ENCODE measurements around the gene GVQW3. TPM values are rescaled to one million over a fixed set of nuclear protein-coding genes. Genes with fewer than 3 reads are reported as not detected.

The GVQW3 gene
- total and polyA plus RNA-seq, 2 of the 13 experiments (the other 11 are each of a cell fraction or from before 2014, with no cell fraction given) = 5.0 to 5.6 TPM

GRCh38 chr11:76445121-76446084 is 64.3 kb downstream of the GVQW3 start:
- Histone ChIP-seq H3K79me2 (ENCODE audit: insufficient read depth, low read length) (peaks cover 54% of the 10 kb centered on the region), H3K36me3 (replicated peaks in 1 of 2; ENCODE audit: control insufficient read depth in 1 of 2, insufficient read depth in 2 of 2, low read length in 2 of 2) (peaks cover 2 to 16% of the 10 kb centered on the region in 2 experiments; a peak in 3 of 5 replicates), H3K4me2 (ENCODE audit: low read depth, low read length) (peak overlapping the region; percentile 95), H3K4me3 (replicated peaks in 1 of 3; ENCODE audit: insufficient read depth in 1 of 3, low read depth in 2 of 3, low read length in 3 of 3) (peak overlapping the region; percentile 90 to 93 (median 92)), H3K27ac (ENCODE audit: extremely low read length, insufficient read depth, low read length) (peak overlapping the region; percentile 92), H3K9me3 (ENCODE audit: low read length) (no peaks in the 10 kb centered on the region), H3K4me1 (ENCODE audit: insufficient read depth, low read length) (peaks cover 23% of the 10 kb centered on the region), H3K9ac (ENCODE audit: insufficient read depth, low read depth, low read length) (peak overlapping the region; percentile 97), H2AFZ (ENCODE audit: low read length) (peak overlapping the region; percentile 38), H3K27me3 (ENCODE audit: control insufficient read depth in 1 of 2, insufficient read depth in 2 of 2, low read length in 2 of 2) (no peaks in the 10 kb centered on the region; a peak in 1 of 5 replicates), H4K20me1 (ENCODE audit: insufficient read depth, low read length) (peaks cover 11% of the 10 kb centered on the region; the same call in 1 of the 2 replicates)
- ChIA-PET POLR2A (interaction anchor here (0.9 to 1.1 kb wide), 2 partner anchors 13 to 64 kb away, joined by 3 to 5 read pairs; partner anchors contain the start of gene GVQW3), CTCF (ENCODE audit: low intra/inter-chr PET ratio, low total read pairs) (no interaction called here)
- ATAC-seq (peak; percentile 67), DNase-seq (ENCODE audit: low spot score) (peak; percentile 79), FAIRE-seq (peak; percentile 68)
- in situ Hi-C loops (cut with HindIII; ENCODE audit: extremely low pct_ligation_motif_present, low pct_unique_long_range_greater_than_20kb) (no loop called here), intact Hi-C loops (cut with micrococcal nuclease; ENCODE audit: unreplicated experiment) (loop anchor here (2.0 kb wide), 1 partner anchor 65 kb away; the partner anchor contains the start of genes GVQW3 and THAP12)
- WGBS (ENCODE audit: low lambda C conversion rate) = under 1% methylated on average over 25 of the region's 56 CpGs
- TSS peak; percentile 51 for BruUV-seq (replicated peaks)
- TF ChIP-seq, protein P1, sequence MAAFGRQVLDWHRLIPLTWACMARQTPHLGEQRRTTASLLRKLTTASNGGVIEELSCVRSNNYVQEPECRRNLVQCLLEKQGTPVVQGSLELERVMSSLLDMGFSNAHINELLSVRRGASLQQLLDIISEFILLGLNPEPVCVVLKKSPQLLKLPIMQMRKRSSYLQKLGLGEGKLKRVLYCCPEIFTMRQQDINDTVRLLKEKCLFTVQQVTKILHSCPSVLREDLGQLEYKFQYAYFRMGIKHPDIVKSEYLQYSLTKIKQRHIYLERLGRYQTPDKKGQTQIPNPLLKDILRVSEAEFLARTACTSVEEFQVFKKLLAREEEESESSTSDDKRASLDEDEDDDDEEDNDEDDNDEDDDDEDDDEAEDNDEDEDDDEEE (CRISPR knock-in tag; IDR thresholded peaks at IDR 0.05) = no peak
- TF ChIP-seq SAFB2 (CRISPR knock-in tag; IDR thresholded peaks at IDR 0.05; ENCODE audit: borderline replicate concordance, low read depth) (no peak), MTA1 (CRISPR knock-in tag; IDR thresholded peaks at IDR 0.05; ENCODE audit: borderline replicate concordance) (peak; percentile 24; the same call in 1 of the 2 replicates), ZSCAN21 (CRISPR knock-in tag; IDR thresholded peaks at IDR 0.05; ENCODE audit: borderline replicate concordance) (no peak), ZNF607 (CRISPR knock-in tag; IDR thresholded peaks at IDR 0.05; ENCODE audit: borderline replicate concordance) (no peak), ZBTB43 (CRISPR knock-in tag; conservative IDR thresholded peaks at IDR 0.05) (no peak), CBX1 (IDR thresholded peaks at IDR 0.05; ENCODE audit: low read depth) (no peak), ZSCAN9 (CRISPR knock-in tag; IDR thresholded peaks at IDR 0.05; ENCODE audit: borderline replicate concordance) (no peak), GLI4 (CRISPR knock-in tag; IDR thresholded peaks at IDR 0.05; ENCODE audit: borderline replicate concordance) (0 out of 2 replicates have a peak, but pooled peaks have one; percentile 58), ZNF382 (CRISPR knock-in tag; IDR thresholded peaks at IDR 0.05; ENCODE audit: borderline replicate concordance) (no peak), ZNF597 (CRISPR knock-in tag; IDR thresholded peaks at IDR 0.05) (no peak), ZNF75D (CRISPR knock-in tag; IDR thresholded peaks at IDR 0.05; ENCODE audit: borderline replicate concordance) (no peak), KMT2B (CRISPR knock-in tag; IDR thresholded peaks at IDR 0.05) (peak; percentile 39; the same call in 1 of the 2 replicates), CHCHD3 (CRISPR knock-in tag; IDR thresholded peaks at IDR 0.05) (no peak)
- TF ChIP-seq, protein P2, sequence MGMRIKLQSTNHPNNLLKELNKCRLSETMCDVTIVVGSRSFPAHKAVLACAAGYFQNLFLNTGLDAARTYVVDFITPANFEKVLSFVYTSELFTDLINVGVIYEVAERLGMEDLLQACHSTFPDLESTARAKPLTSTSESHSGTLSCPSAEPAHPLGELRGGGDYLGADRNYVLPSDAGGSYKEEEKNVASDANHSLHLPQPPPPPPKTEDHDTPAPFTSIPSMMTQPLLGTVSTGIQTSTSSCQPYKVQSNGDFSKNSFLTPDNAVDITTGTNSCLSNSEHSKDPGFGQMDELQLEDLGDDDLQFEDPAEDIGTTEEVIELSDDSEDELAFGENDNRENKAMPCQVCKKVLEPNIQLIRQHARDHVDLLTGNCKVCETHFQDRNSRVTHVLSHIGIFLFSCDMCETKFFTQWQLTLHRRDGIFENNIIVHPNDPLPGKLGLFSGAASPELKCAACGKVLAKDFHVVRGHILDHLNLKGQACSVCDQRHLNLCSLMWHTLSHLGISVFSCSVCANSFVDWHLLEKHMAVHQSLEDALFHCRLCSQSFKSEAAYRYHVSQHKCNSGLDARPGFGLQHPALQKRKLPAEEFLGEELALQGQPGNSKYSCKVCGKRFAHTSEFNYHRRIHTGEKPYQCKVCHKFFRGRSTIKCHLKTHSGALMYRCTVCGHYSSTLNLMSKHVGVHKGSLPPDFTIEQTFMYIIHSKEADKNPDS (CRISPR knock-in tag; IDR thresholded peaks at IDR 0.05) = no peak
- TF ChIP-seq, protein P3, sequence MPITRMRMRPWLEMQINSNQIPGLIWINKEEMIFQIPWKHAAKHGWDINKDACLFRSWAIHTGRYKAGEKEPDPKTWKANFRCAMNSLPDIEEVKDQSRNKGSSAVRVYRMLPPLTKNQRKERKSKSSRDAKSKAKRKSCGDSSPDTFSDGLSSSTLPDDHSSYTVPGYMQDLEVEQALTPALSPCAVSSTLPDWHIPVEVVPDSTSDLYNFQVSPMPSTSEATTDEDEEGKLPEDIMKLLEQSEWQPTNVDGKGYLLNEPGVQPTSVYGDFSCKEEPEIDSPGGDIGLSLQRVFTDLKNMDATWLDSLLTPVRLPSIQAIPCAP (CRISPR knock-in tag; IDR thresholded peaks at IDR 0.05; ENCODE audit: low read depth) = no peak
